ENCODE measurements around the gene ARHGAP10.

Gene ARHGAP10

DNA sequence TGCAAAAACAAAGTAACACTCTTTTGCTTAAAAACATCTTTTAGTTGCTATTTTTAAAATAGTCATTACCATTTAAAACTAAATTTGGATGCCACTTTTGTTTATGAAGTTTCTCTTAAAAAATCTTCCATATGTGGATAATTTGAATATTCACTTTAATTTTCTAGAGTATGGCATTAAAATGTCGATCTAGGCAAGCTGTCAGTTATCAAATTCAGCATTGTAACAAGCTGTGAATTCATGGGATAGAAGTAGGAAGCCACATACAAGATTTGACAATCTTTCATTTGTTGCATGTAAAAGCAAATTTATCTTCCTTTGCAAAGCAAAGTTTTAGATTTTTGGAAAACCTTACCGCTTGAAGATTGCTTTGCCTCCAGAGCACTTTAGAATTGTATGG, 191.5 kb downstream of the ARHGAP10 start:
- no peak for DNase-seq

DNA sequence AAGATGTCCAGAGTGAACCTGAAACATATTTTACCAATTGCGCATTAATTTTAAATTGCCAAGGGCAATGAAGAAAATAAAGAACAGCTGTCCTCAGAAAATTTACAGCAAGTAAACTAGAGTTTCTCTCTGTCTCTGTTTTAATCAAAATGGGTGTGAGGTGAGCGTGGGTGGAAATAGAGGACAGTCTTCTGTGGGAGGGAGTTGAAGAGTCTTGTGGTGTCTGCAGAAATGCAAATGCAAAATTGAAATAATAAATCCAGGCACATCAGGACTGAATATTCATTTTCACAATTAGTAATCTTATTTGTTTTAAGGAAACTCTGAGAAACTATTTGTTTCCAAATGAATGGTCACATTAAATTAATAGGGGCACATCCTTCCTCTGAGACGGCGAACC, 192.0 kb downstream of the ARHGAP10 start:
- no peak for DNase-seq

DNA sequence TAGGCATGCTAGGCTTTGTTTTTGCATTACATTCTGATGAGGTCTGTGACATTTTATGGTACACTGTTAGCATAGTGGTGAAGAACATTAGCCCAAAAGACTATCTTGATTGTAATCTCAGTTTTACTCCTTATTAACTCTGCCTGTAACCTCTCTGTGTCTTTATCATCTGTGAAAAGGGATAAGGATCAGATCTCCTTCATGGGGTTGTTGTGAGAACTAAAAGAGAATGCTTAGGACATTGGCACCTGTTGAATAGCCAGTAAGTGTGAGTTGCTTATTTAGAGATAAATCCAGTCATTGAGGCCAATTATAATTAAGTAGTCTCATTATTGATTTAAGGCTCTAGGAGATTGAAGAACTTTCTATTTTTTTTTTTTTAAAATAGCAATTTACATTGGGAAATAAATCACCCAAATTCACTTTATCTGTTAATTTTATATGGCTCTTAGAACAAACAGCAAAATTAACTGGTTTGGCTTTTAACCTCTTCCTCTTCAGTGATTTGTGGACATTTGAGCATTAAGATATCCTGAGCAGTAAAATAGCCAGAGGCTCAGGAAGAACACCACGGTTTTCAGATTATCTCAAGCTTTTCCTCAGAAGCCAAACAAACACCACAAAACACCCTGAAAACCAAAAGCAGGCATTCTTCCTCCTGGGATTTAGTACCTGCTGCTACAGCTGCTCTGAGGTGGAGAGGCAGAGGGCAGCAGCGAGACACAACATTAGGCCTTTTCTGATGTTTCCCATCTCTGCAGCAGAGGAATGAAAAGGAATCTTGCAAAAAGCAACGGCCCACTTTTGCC, 192.9 kb downstream of the ARHGAP10 start:
- DNase-seq = no peak

DNA sequence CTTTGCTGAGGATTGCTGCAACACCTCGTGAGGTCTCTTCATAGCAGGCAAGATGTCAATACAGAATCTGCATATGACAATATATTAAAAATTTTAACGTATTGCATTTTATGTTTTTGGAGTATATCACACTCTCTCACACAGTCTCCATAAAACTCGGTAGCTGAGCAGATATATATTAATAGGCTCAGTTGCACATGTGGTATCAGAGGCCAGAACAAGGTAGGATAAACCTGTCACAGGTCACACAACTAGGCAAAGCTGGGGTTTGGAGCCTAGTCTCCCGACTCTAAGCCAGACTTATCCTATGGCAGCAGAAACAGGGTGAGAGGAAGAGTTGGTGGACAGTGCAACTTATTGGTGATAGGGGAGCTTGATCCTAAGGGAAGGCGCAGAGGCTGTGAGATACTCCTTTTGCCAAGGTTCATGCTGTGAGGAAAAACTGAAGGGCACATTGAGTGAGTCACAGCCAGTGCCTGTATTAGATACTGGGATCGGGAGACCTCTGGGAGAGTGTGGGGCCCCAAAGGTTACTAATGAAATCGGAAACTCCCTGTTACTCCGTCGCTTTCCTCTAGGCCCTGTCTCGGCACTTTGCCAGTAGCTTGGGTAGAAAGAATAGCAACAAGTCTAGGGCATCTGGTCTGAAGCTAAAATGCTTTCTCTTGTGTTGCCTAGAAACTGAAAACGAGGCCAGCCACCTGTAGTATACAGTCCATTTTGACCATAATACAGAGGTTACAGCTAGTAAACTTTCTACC, 195.7 kb downstream of the ARHGAP10 start:
- no peak for DNase-seq

DNA sequence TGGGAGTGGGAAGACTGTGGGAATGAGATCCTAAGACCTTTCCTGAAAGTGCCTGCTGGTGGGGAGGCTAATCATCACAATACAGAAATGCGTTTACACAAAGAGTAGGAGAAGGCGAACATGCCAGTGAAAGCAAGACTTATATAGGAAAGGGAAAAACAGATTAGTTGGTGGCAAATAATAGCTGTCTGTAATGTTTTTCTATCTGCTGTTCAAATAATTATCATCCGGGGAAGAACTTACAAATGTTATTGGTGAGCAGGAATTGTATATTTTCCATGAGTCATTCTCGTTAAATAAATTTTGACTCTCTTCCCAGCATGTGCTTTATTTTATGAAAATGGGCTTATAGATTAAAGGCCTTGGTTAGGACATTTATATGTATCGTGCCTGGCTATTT, 196.5 kb downstream of the ARHGAP10 start:
- no peak for DNase-seq

DNA sequence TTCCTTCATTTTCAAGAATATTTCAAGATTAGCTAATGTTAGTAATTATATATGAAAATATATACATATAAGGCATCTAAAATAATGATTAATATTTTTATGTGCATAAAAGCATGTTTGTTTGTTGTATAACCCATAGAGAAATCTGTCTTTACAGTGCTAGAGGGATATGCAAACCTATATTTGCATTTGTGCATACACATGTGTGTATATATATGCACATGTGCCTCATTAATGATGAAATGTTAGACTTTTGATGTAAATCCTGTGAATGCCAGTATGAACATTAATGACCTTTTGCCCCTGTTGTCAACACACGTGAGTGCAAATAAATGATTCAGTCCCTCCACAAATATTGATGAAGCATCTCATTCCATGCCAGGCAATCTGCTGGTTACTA, 197.9 kb downstream of the ARHGAP10 start:
- DNase-seq = no peak

DNA sequence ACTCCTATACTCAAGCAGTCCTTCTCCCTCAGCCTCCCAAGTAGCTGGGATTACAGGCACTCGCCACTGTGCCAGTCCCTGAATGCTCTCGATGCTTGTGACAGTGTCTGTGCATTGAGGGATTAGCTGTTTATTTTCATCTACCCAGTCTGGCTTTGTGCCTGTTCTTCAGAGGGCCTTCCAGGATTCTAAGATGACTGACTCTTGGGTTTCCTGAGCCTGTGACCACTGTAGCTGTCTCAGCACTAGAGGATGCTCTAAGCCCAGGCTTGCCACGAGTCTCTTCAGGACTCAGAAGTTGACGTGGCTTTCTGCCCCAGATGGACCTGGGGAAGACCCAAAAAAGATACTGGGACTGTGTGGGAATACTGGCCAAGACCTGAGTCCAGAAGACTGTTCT, 201.4 kb downstream of the ARHGAP10 start:
- no peak for DNase-seq

DNA sequence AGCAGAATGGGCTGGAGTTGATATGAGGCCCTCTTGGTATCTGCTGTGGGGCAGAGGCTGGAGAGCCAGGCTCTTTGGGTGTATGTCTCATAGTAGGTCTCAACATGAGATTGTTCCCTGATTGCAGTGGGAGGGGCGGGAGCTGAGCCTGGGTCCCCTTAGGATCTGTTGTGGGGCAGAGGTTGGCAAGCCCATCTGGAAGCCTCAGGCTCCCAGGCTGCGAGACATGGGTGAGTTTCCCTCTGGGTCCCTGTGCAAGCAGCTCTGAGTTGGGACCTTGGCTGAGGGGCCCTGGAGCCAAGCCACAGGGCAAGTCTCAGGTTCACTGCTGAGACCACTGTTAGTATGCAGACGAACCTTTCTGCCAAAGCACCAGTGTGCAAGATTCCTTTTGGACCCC, 201.9 kb downstream of the ARHGAP10 start:
- no peak for DNase-seq

DNA sequence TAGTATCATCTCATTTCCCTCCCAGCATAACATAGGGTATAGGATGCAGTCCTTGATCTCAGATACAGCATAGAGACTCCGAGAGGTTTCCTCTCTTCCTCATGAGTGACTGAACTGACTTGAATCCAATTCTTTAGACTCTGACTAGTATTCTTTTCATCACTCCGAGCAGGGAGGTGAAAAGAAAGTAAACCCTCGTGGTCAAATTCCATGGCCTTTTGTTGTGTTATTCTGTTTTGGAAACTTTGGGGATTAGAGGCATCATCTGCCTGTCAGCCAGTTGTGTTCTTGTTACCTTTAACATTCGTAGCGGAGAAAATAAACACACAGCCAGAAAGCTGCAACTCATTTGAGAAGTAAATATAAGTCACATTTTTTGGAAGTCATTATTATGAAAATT, 206.6 kb downstream of the ARHGAP10 start:
- no peak for DNase-seq

DNA sequence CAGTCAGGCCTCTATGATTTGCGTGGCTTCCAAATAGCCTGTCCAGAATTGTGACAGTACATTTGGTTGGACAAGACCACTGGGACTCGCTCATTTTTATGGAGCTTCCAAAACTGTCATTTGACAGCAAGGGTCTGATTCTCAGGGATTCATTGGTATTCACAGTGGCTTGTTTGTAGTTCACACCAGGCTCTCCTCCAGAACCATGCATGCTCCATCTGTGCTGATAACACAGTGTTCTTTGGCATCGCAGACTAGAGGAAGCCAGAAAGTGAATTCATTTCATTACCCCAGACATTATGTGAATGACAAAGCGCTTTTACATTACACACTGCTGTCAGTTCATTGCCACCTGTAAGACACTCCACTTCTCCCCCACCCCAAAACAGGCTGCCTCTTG, 208.3 kb downstream of the ARHGAP10 start:
- DNase-seq = no peak

DNA sequence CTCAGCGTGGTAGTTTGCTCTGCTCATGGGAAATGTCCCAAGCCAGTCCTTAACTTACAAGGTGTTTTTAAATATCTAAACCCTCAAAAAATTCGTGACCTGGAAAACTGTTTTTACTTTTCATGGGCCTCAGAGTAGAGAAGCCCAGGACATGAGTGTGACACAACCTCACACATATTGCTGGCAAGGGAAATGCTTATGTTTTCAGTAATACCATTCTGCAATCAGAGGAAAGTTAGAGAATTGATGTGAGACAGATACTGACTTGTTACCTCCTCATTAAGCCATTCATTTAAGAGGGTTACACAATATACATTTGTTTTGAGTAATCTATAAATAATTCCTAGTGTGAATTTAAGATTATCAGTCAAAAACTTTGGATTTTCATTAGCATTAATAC, 209.5 kb downstream of the ARHGAP10 start:
- no peak for DNase-seq

DNA sequence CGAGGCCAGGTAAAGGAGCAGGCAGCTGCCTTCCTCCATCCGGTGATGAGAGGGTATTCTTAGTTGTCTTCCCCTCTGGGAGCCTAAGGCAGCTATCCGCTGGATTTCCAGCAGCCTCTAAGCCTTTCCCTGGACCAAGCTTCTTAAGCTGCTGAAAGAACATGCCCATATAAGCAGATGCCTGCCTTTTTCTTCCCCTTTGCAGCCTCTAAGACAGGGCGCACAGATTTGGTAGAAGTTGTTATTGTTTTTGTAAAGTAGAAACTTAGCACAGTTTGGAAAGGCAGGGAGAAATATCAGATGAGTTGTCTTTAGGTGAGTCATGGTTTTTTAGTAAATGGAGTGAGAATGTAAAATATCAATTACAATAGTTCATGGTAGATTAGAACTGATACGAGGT, 210.8 kb downstream of the ARHGAP10 start:
- no peak for DNase-seq

DNA sequence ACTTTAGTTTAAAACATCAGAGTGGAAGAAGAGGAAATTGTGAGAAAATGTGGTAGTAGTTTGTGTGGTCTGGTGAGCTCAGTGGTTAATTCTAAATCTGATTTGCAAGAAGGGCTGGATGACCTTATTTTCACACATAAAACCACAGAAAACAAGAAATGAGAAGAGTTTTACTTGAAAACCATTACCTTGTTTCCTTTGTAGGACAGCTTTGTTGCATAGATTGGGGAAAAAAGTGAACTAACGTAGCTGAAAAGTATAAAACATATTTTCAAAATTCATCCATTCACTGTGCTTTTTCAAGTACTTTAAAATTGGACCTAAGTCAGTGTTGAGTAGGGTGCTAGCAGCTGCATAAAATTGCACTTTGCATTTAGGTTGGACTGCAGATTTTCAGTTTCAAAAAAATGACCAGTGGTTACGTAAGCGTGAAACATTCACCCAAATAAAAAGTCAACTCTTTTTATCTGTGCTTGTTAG, 211.3 kb downstream of the ARHGAP10 start:
- DNase-seq = no peak

DNA sequence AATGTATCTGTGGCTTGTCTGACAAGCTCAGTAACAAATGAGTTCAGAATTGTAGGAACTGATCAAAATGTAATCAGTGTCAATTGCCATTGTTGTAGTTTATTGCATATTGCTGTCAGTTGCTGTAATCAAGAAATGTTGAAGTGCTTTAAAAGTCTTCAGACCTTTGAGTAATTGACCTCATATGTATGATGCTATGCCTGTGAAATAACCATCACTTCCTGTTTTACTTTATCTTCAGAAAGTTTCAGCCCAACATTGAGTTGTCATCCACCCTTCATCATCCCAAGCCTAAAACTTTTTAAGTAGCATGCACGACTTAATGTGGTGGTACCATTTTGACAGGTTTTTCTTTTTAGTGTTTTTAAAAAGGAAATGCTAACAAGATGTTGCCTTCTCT, 212.4 kb downstream of the ARHGAP10 start:
- no peak for DNase-seq

DNA sequence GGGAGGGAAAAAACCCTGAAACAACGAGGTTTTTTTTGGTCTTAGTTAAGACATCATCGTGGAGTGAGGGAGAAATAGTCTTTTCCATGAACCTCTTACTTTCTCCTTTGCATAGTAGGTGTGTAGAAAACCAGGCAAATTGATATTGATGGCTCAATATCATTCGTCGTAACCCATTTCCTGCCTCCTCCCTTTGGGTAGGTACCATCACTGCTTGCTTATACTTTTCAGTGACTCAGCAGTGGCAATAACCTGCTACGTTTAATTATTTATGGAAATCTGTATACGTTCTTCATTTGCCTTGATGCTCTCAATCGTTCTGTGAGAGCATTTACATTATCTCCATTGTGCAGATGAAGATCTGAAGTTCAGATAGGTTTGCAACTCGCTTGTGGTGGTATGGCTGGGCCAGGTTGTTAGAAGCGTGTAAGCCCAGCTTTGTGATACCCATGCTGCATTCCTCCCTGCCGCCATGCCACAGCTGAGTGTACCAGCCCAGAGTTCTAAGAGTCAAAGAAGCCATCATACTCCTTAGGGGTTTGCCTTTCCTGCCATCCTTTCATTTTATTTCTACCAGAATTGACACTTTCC, 212.9 kb downstream of the ARHGAP10 start:
- DNase-seq = no peak

DNA sequence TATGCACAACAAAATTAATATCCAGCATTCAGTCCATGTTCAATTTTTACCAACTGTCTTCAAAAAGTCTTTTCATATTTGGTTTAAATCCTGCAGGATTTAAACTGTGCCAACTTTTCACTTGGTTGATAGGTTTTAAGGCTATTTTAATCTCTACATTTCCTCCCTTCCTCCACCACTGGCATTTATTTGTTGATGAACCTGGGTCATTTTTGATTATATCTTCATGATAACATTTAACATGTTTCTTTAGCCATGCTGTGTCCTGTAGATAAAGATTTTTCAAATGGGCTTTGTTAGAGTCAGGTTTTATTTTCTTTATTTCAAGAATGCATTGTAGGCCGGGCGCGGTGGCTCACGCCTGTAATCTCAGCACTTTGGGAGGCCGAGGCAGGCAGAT, 216.4 kb downstream of the ARHGAP10 start:
- DNase-seq = no peak

DNA sequence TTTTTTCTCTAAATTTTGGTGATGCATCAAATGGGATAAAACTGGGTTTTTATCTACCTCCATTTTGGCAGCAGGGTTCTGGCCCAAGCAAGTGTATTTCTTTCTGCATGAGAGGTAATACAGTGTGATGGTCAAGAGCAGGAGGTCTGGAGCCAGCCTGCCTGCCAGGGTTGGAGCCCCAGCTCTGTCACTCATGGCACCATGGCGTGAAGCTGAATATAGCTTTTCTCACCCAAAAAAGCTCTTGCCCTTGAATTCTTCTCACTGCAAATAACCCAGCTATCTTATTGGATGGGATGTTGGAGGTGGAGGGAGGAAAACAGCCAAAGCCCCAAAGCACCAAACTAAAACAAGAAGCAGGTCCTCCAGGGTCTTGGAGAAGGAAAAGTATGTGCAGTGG, 218.4 kb downstream of the ARHGAP10 start:
- no peak for DNase-seq

DNA sequence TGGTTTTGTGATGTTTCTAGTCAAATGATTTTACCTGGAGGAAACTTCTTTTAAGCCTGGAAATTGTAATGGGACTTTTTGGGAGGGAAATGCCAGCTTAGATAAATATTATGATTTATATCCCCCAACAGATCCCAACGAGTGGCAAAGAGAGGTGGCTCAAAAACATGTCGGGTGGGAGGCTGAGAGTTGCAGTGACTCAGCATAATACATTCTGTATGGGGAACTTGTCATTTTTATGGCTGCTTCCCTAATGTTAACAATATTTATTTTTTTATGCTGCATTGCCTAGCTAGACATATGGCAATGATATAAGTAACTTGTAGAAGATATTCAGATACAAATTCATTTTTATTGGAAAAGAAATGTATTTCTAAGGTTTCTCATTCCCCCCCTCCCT, 219.0 kb downstream of the ARHGAP10 start:
- DNase-seq = no peak

DNA sequence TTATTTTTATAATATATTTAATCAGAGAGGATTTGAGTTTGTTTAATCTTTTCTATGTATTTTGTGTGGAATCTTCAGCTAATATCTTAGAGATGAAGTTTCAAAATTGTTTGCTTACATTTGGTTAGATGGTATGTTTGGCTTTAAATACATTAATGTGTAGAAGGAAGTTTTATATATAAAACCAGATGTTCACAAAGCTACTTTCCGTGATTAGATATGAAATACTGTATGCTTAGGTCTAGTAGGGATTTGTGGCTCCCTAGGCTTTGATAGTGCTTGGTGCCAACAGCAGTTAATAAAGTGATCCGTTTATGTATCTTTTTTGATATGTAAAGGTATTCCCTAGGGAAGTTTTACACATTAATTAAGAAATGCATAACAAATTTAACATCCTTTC, 223.0 kb downstream of the ARHGAP10 start:
- DNase-seq = no peak

DNA sequence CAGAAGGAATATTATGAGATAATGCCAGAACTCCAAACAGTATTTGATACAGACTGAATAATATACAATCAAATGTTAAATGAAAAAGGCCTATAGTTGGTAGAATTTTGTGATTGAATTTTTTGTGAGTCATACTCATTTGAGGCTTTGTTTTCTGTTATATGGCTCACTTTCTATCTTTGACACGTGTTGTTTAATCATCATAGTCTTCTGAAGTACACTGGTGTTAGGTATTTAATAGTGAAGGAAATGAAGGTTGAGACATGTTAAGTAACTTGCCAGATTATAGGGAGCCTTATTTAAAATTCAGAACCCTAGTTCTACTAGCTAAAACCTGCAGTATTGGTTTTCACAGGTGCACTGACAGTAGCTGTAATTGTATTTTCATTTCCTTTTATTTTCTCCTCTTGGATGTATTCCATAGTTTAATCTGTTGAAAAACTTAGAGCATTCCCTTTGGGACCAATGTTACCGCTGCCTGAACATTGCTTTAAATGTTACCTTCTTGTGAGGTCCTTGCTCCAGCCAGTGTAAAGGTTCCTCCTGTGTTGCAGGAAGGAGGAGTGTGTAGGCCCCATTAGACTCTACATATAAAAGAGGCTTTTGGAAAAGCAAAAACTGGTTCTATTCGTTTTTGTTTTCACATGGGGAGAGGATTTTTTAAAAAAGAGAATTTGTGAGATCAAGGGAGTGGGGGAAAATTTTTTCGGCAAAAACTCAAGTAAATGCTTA, 224.1 kb downstream of the ARHGAP10 start:
- DNase-seq = no peak

DNA sequence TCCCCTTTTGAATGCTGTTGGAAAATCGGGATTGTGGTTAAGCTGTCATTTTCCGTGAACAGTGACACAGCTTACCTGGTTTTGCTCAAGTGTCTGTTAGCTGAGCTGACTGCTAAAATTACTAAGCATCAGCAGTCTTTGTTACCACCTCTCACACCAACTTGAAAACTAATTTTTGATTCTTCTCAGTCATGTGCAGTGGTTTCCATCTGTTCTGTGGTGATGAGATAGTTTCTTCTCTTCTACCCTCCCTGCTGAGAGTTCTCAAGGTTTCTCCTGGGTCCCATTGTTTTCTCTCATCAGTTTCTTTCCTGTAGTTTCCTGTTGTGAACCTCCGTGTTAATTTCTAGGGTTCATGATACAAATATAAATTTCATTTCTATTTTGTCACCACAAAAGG, 225.6 kb downstream of the ARHGAP10 start:
- DNase-seq = no peak

DNA sequence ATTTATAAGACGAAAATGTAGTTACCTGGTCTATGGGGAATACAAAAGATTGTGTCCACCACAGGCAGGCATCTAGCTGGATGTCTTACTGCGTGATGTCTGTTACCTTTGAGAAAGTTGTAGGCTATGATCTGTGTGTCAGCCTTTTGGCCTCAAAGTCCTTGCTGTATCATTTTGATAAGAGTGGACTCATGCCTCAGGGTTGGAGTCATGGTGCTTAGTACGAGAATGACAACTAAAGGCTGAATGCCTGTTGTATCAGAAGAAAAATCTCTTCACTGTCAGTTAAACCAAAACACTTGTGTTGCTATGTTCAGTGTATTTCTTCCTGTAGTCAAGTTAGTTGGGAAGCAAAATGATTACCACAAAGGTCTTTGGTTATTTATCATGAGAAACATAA, 226.2 kb downstream of the ARHGAP10 start:
- DNase-seq = no peak

DNA sequence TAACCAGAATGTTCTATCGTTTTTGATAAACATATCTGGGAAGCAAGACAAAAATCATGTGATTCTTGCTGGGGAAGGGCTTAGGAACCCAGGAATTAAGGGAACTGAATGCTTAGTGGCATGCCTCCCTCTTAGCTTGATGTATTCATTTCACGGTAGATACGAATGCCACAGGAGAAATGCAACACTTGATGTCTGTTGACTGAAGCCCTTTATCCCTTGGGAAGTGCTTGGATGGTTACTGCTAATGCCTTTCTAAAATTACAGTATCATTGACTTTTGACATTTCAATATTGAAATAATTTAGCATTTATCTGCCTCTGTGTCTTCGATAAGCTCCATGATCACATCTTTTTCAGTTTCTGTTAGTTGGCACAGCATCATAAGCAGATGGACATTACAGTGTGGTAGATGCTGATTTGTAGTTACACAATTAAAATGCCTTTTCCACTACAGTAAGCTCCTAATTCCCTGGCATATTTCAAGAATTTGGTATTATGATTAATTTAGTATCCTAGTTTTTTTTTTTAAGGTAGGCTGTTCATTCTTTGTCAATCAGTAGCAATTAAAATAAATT, 226.7 kb downstream of the ARHGAP10 start:
- no peak for DNase-seq

All from NCI-H510A (cell line).